ENCODE data around the gene PGM1. TPM values are rescaled to one million over a fixed set of nuclear protein-coding genes. Genes with fewer than 3 reads are reported as not detected.

Gene PGM1
- total and polyA plus RNA-seq, 9 of the 15 experiments (the other 6 are each of a cell fraction or from before 2014, with no cell fraction given), result 0.03 to 0.31 (median 0.09) TPM; not detected in 5

DNA sequence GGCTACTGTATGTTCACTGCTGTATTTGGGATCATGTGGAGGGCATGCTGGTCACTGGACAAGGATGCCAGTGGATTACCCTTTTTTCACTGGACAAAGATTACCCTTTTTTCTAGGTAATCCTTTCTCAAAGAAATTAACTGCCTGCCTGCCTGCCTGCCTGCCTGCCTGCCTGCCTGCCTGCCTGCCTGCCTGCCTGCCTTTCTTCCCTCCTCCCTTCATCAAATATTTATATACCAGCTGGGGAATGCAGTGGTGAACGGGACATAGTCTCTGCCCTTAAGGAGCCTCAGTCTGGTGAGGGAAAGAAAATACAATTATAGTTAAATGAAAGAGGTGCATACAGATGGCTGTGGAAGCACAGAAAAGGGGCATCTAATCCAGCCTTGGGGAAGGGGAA is 85.0 kb downstream of the PGM1 start:
- Histone ChIP-seq H3K79me2 (ENCODE audit: control insufficient read depth, insufficient read depth, low read length) (no peaks in the 10 kb centered on the region), H3K27me3 (ENCODE audit: control insufficient read depth in 2 of 2, insufficient read depth in 2 of 2, low read length in 2 of 2) (peaks cover 0 to 22% of the 10 kb centered on the region in 2 experiments; a peak in 2 of 5 replicates), H3K9me1 (ENCODE audit: control insufficient read depth, insufficient read depth, low read length) (no peaks in the 10 kb centered on the region), H3K4me3 (no peak overlapping the region), H2AFZ (ENCODE audit: low read depth, low read length) (no peak overlapping the region), H3K36me3 (ENCODE audit: control insufficient read depth, insufficient read depth, low read length) (no peaks in the 10 kb centered on the region), H3K9ac (ENCODE audit: insufficient read depth in 1 of 2, low read depth in 2 of 2, low read length in 2 of 2) (no peak overlapping the region), H3K4me1 (replicated peaks in 1 of 2; ENCODE audit: control insufficient read depth in 2 of 2, insufficient read depth in 2 of 2, low read length in 2 of 2) (no peaks in the 10 kb centered on the region), H3K27ac (ENCODE audit: extremely low read depth, low read depth, low read length) (no peak overlapping the region), H3K4me2 (ENCODE audit: insufficient read depth, low read length) (no peak overlapping the region), H3K9me3 (replicated peaks; ENCODE audit: control insufficient read depth, insufficient read depth, low read depth, low read length) (no peaks in the 10 kb centered on the region), H4K20me1 (replicated peaks; ENCODE audit: control insufficient read depth, insufficient read depth, low read length) (no peaks in the 10 kb centered on the region)
- ATAC-seq, result no peak
- ChIA-PET CTCF (ENCODE audit: low intra/inter-chr PET ratio) (no interaction called here), POLR2A (interaction anchor here (0.8 kb wide), 1 partner anchor 108 kb away, joined by 4 read pairs; no protein-coding TSS in a partner anchor)
- WGBS (ENCODE audit: insufficient coverage, low coverage, missing lambda C conversion rate), result 0% methylated on average over 1 of the region's 1 CpG
- intact Hi-C loops (cut with micrococcal nuclease) (no loop called here), in situ Hi-C loops (cut with MboI) (no loop called here)
- DNase-seq (ENCODE audit: extremely low read depth in 1 of 4, low spot score in 3 of 4), result no peak
- TF ChIP-seq, protein P1, sequence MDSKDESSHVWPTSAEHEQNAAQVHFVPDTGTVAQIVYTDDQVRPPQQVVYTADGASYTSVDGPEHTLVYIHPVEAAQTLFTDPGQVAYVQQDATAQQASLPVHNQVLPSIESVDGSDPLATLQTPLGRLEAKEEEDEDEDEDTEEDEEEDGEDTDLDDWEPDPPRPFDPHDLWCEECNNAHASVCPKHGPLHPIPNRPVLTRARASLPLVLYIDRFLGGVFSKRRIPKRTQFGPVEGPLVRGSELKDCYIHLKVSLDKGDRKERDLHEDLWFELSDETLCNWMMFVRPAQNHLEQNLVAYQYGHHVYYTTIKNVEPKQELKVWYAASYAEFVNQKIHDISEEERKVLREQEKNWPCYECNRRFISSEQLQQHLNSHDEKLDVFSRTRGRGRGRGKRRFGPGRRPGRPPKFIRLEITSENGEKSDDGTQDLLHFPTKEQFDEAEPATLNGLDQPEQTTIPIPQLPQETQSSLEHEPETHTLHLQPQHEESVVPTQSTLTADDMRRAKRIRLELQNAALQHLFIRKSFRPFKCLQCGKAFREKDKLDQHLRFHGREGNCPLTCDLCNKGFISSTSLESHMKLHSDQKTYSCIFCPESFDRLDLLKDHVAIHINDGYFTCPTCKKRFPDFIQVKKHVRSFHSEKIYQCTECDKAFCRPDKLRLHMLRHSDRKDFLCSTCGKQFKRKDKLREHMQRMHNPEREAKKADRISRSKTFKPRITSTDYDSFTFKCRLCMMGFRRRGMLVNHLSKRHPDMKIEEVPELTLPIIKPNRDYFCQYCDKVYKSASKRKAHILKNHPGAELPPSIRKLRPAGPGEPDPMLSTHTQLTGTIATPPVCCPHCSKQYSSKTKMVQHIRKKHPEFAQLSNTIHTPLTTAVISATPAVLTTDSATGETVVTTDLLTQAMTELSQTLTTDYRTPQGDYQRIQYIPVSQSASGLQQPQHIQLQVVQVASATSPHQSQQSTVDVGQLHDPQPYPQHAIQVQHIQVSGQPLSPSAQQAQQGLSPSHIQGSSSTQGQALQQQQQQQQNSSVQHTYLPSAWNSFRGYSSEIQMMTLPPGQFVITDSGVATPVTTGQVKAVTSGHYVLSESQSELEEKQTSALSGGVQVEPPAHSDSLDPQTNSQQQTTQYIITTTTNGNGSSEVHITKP (IDR thresholded peaks at IDR 0.05; ENCODE audit: partially characterized antibody), result no peak
- TF ChIP-seq SMC3 (conservative IDR thresholded peaks at IDR 0.05; ENCODE audit: insufficient read depth, low read depth, low read length) (no peak), FOSL1 (tag; conservative IDR thresholded peaks at IDR 0.05) (no peak), TFAM (CRISPR knock-in tag; conservative IDR thresholded peaks at IDR 0.05) (no peak), CBX2 (IDR thresholded peaks at IDR 0.05; ENCODE audit: insufficient read depth, low read length, poor library complexity, severe bottlenecking) (no peak), MTF1 (CRISPR knock-in tag; IDR thresholded peaks at IDR 0.05; ENCODE audit: borderline replicate concordance) (no peak), NFE2 (IDR thresholded peaks at IDR 0.05; ENCODE audit: low read depth) (no peak), KLF13 (tag; IDR thresholded peaks at IDR 0.05; ENCODE audit: borderline replicate concordance, low read depth) (no peak), RFX1 (IDR thresholded peaks at IDR 0.05) (no peak)
- TF ChIP-seq, protein P2, sequence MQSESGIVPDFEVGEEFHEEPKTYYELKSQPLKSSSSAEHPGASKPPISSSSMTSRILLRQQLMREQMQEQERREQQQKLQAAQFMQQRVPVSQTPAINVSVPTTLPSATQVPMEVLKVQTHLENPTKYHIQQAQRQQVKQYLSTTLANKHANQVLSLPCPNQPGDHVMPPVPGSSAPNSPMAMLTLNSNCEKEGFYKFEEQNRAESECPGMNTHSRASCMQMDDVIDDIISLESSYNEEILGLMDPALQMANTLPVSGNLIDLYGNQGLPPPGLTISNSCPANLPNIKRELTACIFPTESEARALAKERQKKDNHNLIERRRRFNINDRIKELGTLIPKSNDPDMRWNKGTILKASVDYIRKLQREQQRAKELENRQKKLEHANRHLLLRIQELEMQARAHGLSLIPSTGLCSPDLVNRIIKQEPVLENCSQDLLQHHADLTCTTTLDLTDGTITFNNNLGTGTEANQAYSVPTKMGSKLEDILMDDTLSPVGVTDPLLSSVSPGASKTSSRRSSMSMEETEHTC (IDR thresholded peaks at IDR 0.05), result no peak
- FAIRE-seq, result no peak
- no TSS peak for BruUV-seq (replicated peaks)

All from K562 (cell line).